ENCODE results near the gene CCDC88C.

GRCh38 chr14:91300283-91300895 is 117.2 kb downstream of the CCDC88C start:
- TF ChIP-seq, protein P1, sequence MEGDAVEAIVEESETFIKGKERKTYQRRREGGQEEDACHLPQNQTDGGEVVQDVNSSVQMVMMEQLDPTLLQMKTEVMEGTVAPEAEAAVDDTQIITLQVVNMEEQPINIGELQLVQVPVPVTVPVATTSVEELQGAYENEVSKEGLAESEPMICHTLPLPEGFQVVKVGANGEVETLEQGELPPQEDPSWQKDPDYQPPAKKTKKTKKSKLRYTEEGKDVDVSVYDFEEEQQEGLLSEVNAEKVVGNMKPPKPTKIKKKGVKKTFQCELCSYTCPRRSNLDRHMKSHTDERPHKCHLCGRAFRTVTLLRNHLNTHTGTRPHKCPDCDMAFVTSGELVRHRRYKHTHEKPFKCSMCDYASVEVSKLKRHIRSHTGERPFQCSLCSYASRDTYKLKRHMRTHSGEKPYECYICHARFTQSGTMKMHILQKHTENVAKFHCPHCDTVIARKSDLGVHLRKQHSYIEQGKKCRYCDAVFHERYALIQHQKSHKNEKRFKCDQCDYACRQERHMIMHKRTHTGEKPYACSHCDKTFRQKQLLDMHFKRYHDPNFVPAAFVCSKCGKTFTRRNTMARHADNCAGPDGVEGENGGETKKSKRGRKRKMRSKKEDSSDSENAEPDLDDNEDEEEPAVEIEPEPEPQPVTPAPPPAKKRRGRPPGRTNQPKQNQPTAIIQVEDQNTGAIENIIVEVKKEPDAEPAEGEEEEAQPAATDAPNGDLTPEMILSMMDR (IDR thresholded peaks at IDR 0.05; ENCODE audit: low read depth, low read length) = no peak
- TF ChIP-seq EZH2phosphoT487 (IDR thresholded peaks at IDR 0.05; ENCODE audit: low read depth) = no peak

Data from OCI-LY3 (cell line).